ENCODE data around the gene DTNA. TPM values are rescaled to one million over a fixed set of nuclear protein-coding genes. Genes with fewer than 3 reads are reported as not detected.

Gene DTNA
- total RNA-seq, 1 donor from 2014 or later: 1.6 TPM

DNA sequence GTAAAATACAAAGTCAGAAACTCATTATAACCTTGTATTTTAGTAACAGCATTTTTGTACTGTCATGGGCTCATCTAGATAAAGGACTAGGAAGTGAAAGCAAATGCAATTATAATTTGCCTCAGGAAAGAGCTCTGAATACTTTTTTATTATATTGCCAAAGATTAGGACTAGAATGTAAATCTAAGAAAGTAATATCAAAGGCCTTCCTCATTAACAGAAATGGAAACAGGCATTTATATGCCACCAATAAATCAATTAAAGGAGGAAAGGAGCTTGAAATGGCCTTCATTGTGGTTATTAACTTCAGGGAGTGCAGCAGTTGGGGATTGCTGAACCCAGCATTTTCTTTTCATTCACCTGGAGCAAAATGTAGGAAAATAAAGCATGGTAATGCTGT lies 39.6 kb downstream of the DTNA start:
- no peaks in the 10 kb centered on the region for H3K36me3 ChIP-seq (ENCODE audit: control insufficient read depth, insufficient read depth, low read length)
- FAIRE-seq (no peak), DNase-seq (ENCODE audit: low read depth) (no peak)
- H3K4me3 ChIP-seq (ENCODE audit: low read depth, low read length): no peak overlapping the region
- H3K27me3 ChIP-seq (ENCODE audit: control insufficient read depth, insufficient read depth, low read length): no peaks in the 10 kb centered on the region
- TF ChIP-seq, protein P1, sequence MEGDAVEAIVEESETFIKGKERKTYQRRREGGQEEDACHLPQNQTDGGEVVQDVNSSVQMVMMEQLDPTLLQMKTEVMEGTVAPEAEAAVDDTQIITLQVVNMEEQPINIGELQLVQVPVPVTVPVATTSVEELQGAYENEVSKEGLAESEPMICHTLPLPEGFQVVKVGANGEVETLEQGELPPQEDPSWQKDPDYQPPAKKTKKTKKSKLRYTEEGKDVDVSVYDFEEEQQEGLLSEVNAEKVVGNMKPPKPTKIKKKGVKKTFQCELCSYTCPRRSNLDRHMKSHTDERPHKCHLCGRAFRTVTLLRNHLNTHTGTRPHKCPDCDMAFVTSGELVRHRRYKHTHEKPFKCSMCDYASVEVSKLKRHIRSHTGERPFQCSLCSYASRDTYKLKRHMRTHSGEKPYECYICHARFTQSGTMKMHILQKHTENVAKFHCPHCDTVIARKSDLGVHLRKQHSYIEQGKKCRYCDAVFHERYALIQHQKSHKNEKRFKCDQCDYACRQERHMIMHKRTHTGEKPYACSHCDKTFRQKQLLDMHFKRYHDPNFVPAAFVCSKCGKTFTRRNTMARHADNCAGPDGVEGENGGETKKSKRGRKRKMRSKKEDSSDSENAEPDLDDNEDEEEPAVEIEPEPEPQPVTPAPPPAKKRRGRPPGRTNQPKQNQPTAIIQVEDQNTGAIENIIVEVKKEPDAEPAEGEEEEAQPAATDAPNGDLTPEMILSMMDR (IDR thresholded peaks at IDR 0.05; ENCODE audit: insufficient read depth, low read length, severe bottlenecking): no peak

DNA sequence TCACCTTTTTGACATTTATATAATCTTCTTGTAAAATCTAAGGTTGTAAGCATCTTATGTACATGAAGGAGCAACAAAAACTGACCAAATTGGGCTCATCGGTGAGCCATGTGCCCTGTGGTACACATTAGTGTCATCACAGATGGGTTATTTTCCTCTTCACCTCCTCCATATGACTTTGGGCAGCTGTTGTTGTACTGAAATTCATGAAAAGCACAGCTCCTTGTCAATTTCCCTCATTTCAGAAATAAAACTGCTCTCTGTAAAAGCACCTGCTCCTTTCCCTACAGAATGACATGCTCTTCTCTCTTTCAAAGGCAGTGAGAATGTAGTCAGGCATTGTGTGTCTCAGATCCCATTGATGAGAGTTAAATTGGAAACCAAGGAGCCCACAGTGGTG lies 42.0 kb downstream of the DTNA start:
- Histone ChIP-seq H3K27me3 (ENCODE audit: control insufficient read depth, insufficient read depth, low read length) (no peaks in the 10 kb centered on the region), H3K36me3 (ENCODE audit: control insufficient read depth, insufficient read depth, low read length) (no peaks in the 10 kb centered on the region), H3K4me3 (ENCODE audit: low read depth, low read length) (no peak overlapping the region)
- DNase-seq (ENCODE audit: low read depth): no peak
- no peak for FAIRE-seq
- TF ChIP-seq, protein P1 (IDR thresholded peaks at IDR 0.05; ENCODE audit: insufficient read depth, low read length, severe bottlenecking): no peak

DNA sequence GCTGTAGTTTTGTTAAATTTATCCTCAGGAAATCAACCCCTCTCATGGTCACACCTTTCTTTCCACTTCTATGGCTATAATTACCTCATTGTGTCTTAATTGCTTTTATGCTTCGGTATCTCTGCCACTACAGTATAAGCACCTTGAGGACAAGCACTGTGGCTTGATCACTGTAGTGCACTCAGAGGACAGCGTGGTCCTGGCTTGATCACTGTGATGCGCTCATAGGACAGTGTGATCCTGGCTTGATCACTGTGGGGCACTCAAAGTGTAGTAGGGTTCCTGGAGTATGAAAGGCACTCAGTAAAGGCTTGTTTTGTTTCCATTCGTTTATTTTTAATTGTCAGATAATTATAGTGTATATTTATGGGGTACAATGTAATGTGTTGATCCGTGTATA lies 44.2 kb downstream of the DTNA start:
- Histone ChIP-seq H3K27me3 (ENCODE audit: control insufficient read depth, insufficient read depth, low read length) (no peaks in the 10 kb centered on the region), H3K4me3 (ENCODE audit: low read depth, low read length) (no peak overlapping the region), H3K36me3 (ENCODE audit: control insufficient read depth, insufficient read depth, low read length) (no peaks in the 10 kb centered on the region)
- DNase-seq (ENCODE audit: low read depth) (no peak), FAIRE-seq (no peak)
- TF ChIP-seq, protein P1 (IDR thresholded peaks at IDR 0.05; ENCODE audit: insufficient read depth, low read length, severe bottlenecking): no peak

DNA sequence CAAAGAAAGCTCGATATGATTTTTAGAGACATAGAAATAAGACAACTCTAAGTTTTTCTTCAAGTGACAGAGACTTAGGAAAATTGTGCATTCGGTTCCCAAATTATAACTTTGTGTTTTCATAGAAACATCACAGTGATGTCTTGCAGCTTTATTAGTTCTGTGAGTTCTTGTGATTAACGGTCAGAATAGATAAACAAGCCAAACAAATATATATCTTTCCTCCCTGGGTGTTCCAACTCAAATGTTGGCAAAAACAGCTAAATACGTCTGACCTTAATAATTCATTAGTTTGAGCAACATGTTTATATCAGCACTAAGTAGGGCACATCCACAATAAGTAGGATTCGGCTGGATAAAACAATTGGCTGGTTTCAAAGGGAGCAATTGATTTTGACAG lies 47.6 kb downstream of the DTNA start:
- Histone ChIP-seq H3K27me3 (ENCODE audit: control insufficient read depth, insufficient read depth, low read length) (no peaks in the 10 kb centered on the region), H3K36me3 (ENCODE audit: control insufficient read depth, insufficient read depth, low read length) (no peaks in the 10 kb centered on the region), H3K4me3 (ENCODE audit: low read depth, low read length) (no peak overlapping the region)
- FAIRE-seq (no peak), DNase-seq (ENCODE audit: low read depth) (no peak)
- TF ChIP-seq, protein P1 (IDR thresholded peaks at IDR 0.05; ENCODE audit: insufficient read depth, low read length, severe bottlenecking): no peak

DNA sequence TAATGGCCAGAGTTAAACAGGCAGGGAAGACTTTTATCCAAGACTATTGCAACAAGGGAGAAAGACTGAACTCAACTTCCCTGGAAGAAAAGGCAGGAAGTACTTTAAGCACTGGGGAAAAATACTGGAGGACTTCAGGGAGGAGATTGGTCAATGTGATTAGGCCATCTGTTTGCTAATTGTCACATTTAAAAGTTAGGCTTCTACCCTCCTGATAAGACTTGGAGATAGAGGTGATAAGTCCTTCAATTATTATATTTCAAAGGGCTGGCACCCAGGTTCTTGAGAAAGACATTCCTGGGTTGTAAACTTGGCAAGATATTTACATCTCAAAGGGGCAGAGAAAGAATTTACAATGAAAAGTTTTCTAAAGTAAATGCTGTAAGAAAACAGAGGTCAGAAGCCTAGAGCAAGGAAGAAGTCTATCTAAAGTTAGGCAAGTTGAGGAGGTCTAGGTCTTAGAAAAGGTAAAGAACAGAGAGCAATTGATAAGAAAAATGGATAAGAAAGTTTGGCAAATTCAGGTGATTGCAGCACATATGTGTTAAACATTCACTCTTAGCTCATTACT lies 48.4 kb downstream of the DTNA start:
- Histone ChIP-seq H3K4me3 (ENCODE audit: low read depth, low read length) (no peak overlapping the region), H3K27me3 (ENCODE audit: control insufficient read depth, insufficient read depth, low read length) (no peaks in the 10 kb centered on the region), H3K36me3 (ENCODE audit: control insufficient read depth, insufficient read depth, low read length) (no peaks in the 10 kb centered on the region)
- TF ChIP-seq, protein P1 (IDR thresholded peaks at IDR 0.05; ENCODE audit: insufficient read depth, low read length, severe bottlenecking): no peak
- DNase-seq (ENCODE audit: low read depth) (no peak), FAIRE-seq (no peak)

DNA sequence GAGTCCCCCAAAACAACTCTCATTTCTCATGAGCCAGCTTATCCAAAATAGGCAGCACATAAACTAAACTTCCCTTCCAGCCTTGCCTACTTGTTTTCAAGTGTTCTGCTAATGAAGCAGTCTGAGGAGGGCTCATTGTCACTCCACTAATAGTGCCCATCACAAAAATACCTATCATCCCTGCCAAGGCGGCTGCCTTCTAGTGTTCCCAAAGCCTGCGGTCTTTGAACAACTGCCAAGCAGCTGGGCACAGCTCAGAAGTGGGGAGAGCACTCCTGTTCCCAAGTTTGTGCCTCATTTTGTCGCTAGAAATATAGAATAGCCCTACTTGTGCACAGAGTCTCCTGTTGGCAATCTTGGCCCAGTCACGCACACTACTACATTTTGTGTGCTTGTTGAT lies 50.3 kb downstream of the DTNA start:
- H3K4me3 ChIP-seq (ENCODE audit: low read depth, low read length): no peak overlapping the region
- TF ChIP-seq, protein P1 (IDR thresholded peaks at IDR 0.05; ENCODE audit: insufficient read depth, low read length, severe bottlenecking): no peak
- DNase-seq (ENCODE audit: low read depth) (no peak), FAIRE-seq (no peak)
- no peaks in the 10 kb centered on the region for H3K27me3 ChIP-seq (ENCODE audit: control insufficient read depth, insufficient read depth, low read length)
- H3K36me3 ChIP-seq (ENCODE audit: control insufficient read depth, insufficient read depth, low read length): no peaks in the 10 kb centered on the region
